PC-3 (cell line): ENCODE data around the gene IL3.

Source experiments
- CTCF ChIP-seq: fragments of 300-600 bp; sonication (generic); conservative IDR thresholded peaks from 2 replicates; pipeline ENCODE4 v1.5.1; 2017; ENCODE audit warnings: antibody characterized with exemption, low read depth, mild to moderate bottlenecking, low read length
- EZH2 ChIP-seq: fragments of 300-600 bp; sonication (generic); IDR thresholded peaks from one replicate; pipeline ENCODE4 v1.6.1; 2017; ENCODE audit warnings: antibody characterized with exemption, mild to moderate bottlenecking, low read length; ENCODE audit not compliant: unreplicated experiment
- EZH2phosphoT487 ChIP-seq: fragments of 300-600 bp; sonication (generic); IDR thresholded peaks from 2 replicates; pipeline ENCODE4 v1.6.1; 2018; ENCODE audit warnings: mild to moderate bottlenecking, antibody characterized with exemption, low read length, borderline replicate concordance

GRCh38 chr5:132089363-132089762 lies 28.9 kb downstream of the IL3 start:
- TF ChIP-seq CTCF (no peak), EZH2 (no peak), EZH2phosphoT487 (no peak)
